Non-pigmented ciliary epithelial cell (primary cell): ENCODE results near the gene FBH1.
A peak's percentile ranks its signal among the peaks of the same experiment; 100 is the strongest.
"Not testable (repeated sequence)": the region's sequence is repeated elsewhere in the genome, so short reads cannot be mapped to it uniquely, and the experiment has no call there.

Source experiments
- DNase-seq: peaks from one replicate; pipeline ENCODE4 v3.0.0-alpha.2; 2010; ENCODE audit warnings: low read depth

FBH1 gene

DNA sequence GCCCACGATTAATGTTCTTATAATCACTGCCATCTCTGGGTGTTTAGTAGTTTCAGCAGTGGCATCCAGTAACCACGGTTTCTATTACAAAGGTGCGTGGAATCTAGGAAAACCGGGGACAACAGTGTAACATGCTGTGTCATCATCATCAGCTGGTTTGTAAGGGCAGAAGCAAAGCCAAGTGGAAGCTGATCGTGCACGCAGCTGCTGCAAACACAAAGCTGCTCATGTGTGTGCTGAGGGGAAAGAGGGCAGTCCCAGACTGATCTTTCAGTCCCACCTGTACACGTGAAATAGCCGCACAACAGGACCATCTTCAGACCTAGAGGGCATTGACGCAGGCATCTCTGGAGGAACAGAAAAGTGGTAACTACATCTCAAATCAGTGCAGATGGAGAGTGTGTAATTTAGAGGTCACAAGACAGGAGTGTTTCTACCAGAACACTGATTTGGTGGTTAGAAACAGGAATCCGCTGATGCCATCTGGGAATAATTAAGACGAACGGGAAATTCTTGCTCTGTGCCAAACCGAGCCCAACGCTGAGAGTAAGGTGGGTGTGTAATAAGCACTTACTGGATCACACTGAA is 13.8 kb upstream of the FBH1 start:
- DNase-seq = peak; percentile 45

GRCh38 chr10:5877041-5877440 is 13.0 kb upstream of the FBH1 start:
- not testable (repeated sequence) for DNase-seq

GRCh38 chr10:5882961-5883360 is 7.1 kb upstream of the FBH1 start:
- no peak for DNase-seq

GRCh38 chr10:5885619-5886018 is 4.4 kb upstream of the FBH1 start:
- DNase-seq = no peak

GRCh38 chr10:5887029-5887428 is 3.0 kb upstream of the FBH1 start:
- DNase-seq = no peak

GRCh38 chr10:5887641-5888040 is 2.4 kb upstream of the FBH1 start:
- DNase-seq = no peak

- no peak for DNase-seq
Observed at GRCh38 chr10:5888351-5888750, 1.7 kb upstream of the FBH1 start.

GRCh38 chr10:5888843-5889623 is 1.0 kb upstream of the FBH1 start:
- no peak for DNase-seq

DNA sequence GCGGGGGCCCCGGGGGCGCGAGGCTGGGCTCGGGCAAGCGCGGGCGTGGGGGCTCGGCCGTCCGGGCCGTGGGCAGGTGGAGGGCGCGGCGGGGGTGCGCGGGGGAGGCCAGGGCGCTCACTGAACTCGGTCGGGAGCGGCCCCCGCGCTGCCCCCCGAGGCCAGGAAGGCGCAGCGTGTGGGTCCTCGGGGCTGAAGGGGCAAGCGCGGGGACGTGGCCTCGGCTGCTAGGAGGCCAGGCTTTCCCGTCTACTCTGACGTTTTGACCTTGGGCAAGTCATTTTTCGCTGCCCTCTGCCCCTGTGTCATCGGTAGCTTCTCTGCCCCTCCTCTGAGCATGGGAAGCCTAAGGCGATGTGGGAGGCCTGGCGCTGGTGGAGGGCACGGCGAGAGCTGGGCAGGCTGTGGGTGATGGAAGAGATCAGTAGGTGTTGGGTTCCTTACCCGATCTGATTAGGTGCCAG is 441 bp downstream of the FBH1 start:
- DNase-seq = no peak

- DNase-seq = no peak
Observed at GRCh38 chr10:5891009-5891408, 966 bp downstream of the FBH1 start.

DNA sequence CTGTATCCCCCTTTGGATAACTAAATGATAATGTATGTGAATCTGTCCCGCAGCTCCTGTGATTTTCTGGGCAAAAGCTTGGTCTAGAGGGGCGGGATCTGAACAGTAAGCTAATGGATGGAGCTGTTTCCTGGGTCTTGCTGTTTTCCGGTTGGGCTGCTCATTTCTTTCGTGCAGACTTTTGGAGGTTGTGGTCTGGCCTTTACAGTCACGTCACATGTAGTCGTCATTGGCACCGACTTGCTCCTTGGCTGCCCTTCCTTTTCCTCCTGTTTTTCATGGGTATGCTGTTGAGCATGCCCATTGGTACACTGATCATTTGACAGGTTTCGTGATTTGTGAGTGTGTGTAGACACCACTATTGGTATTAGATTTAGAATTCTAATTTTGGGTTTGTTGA is 2.0 kb downstream of the FBH1 start:
- DNase-seq = no peak

DNA sequence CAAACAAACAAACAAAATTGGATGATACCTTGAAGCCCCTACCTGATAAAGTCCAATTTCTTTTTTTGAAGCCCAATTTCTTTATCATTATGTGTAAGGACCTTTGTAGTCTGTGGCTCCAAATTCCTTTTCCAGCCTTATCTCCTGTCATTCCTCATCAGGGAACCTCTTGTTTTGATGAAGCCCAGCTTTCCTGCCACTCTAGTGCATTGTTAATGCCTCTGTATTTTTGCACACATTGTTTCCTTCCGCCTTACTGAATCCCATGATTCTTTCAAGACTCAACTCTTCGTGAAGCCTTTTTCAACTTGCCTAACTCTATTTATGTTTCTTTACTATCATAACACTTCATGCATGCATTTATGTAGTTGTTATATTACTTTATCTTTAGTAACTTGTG is 3.3 kb downstream of the FBH1 start:
- no peak for DNase-seq

DNA sequence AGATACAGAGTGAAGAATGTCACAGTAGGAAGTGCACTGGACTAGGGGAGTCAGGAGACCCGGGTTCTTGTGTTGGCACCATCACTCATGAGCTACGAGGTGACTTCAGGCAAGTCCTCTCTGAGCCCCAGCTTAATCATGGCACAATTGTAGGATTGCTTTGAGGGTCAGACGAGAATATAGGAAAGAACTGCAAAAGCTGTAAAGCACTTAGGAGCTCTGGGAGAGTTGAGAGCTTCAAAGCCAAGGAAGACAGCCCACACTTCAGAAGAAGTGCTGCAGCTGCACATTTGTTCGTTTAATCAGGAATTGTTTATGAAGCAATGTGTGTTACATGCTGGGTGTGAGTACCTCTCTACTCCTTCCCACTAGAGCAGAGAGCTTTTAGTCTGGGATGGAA is 4.4 kb downstream of the FBH1 start:
- DNase-seq = no peak

- no peak for DNase-seq
Observed at GRCh38 chr10:5894873-5895272, 4.8 kb downstream of the FBH1 start.

- DNase-seq = no peak
Observed at GRCh38 chr10:5895365-5895764, 5.3 kb downstream of the FBH1 start.

DNA sequence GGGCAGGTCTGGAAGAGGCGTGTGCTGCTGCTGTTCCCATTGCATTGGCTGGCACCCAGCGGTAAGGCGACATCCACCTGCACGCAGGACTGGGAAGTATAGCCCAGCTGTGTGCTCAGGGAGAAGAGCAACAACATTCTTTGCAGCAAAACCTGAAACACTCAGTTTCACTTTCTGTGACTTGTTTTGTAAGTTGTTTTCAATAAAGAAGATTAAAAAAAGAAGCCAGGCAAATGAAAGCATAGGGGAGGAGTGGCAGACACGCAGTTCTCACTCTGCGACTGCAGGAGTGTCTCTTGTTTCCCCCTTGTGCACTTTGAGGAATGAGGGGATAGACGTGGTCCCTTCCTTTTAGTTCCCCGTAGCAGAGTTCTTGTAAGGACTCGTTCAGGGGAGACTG is 5.8 kb downstream of the FBH1 start:
- DNase-seq = no peak

GRCh38 chr10:5896208-5897052 is 6.4 kb downstream of the FBH1 start:
- no peak for DNase-seq

DNA sequence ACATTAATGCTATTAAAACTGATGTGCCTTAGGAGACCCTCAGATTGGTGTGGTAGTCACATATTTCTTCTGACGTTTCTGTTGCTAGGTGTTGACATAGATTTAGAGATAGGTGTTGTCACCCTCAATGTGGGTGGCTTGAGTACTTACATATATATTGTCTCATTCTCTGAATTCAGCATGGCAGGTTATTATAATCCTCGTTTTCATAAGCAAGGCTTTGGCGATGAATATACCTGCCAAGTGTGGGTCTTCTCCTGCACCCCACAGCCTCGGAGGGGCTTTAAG is 7.0 kb downstream of the FBH1 start:
- no peak for DNase-seq

DNA sequence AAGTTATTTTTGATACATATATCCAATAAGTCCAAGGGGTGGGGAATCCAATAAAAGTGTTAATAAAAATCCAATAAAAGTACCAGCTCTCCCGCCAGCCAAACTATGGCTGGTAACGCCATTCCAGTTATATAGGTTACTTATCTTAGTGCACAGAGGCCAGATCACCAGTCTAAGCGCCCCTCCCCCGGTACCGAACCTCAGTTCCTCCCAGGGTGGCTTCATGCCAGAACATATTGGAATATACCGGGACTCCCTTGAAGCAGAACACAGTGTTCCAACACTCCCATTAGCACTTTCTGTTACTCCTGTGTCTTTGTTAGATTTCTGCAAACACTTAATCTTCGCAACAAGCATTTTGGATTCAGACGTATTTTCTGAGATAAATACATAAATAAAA is 7.5 kb downstream of the FBH1 start:
- DNase-seq = no peak

- DNase-seq = no peak
Observed at GRCh38 chr10:5898163-5898562, 8.1 kb downstream of the FBH1 start.

DNA sequence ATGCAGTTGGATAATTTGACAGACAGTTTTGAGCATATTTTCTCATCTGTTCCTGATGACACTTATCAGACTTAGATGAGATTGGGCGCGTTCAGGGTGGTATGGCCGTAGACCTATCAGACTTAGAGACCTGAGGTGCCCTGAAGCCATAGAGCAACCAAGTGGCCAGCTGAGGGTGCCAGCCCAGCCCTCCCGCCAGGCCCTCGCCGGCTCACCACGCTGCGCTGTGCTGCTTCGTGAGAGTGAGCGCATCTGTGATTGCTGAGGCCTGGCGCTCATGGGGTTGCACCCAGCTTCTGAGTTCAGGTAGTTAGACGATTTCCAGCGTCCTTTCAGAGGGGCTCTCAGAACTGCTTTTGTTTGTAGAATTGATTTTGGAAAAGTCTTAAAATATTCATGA is 10.2 kb downstream of the FBH1 start:
- no peak for DNase-seq

- no peak for DNase-seq
Observed at GRCh38 chr10:5902511-5903274, 12.7 kb downstream of the FBH1 start.
